ENCODE measurements around the gene ZNF827.
A peak's percentile ranks its signal among the peaks of the same experiment; 100 is the strongest.

ZNF827 gene

GRCh38 chr4:145898926-145899531 is 39.6 kb downstream of the ZNF827 start:
- TF ChIP-seq Cebpa-rat (IDR thresholded peaks at IDR 0.05), result no peak
- no peak overlapping the region for H3K4me3 ChIP-seq
- H3K4me2 ChIP-seq, result no peak overlapping the region
- H3K9me3 ChIP-seq, result peaks cover 8% of the 10 kb centered on the region; the same call in 1 of the 2 replicates
- H3K27me3 ChIP-seq, result no peaks in the 10 kb centered on the region
- H3K9ac ChIP-seq, result no peak overlapping the region
- H3K36me3 ChIP-seq, result peaks cover 62% of the 10 kb centered on the region
- H4K20me1 ChIP-seq, result peaks cover 42% of the 10 kb centered on the region; the same call in 1 of the 2 replicates
- H3K27ac ChIP-seq, result no peak overlapping the region
- H3K4me1 ChIP-seq, result peaks cover 25% of the 10 kb centered on the region

GRCh38 chr4:145898466-145898865 is 40.2 kb downstream of the ZNF827 start:
- no peak for TF ChIP-seq Cebpa-rat (IDR thresholded peaks at IDR 0.05)
- Histone ChIP-seq H3K9ac (no peak overlapping the region), H3K27me3 (no peaks in the 10 kb centered on the region), H4K20me1 (peaks cover 38% of the 10 kb centered on the region; the same call in 1 of the 2 replicates), H3K4me1 (peaks cover 28% of the 10 kb centered on the region), H3K4me3 (no peak overlapping the region), H3K9me3 (peaks cover 8% of the 10 kb centered on the region; the same call in 1 of the 2 replicates), H3K27ac (no peak overlapping the region), H3K36me3 (peaks cover 57% of the 10 kb centered on the region), H3K4me2 (no peak overlapping the region)

DNA sequence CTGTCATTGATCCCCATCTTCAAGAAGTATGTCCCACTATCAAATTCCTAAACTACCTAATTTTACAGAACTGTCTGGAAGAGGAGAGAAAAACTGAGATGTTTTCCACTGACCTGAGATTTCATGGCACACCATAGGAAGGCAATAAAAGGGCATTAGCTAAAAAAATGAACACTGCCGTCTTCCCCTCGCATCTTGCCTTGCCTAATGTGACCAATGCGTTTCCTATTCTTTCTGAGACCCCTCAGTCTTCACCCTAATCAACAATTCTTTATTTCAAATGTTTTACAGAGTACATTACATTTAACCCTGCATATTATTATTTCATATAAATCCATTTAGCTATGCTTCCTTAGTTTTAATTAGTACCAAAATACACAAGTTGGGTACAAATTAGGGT is 43.6 kb downstream of the ZNF827 start:
- H3K4me2 ChIP-seq, result peak overlapping the region; percentile 50
- H4K20me1 ChIP-seq, result peaks cover 42% of the 10 kb centered on the region
- no peak overlapping the region for H3K27ac ChIP-seq
- H3K4me3 ChIP-seq, result no peak overlapping the region
- H3K36me3 ChIP-seq, result peaks cover 32% of the 10 kb centered on the region
- TF ChIP-seq Cebpa-rat (IDR thresholded peaks at IDR 0.05), result no peak
- peaks cover 3% of the 10 kb centered on the region; the same call in 1 of the 2 replicates for H3K9me3 ChIP-seq
- H3K4me1 ChIP-seq, result peaks cover 46% of the 10 kb centered on the region
- no peaks in the 10 kb centered on the region for H3K27me3 ChIP-seq
- H3K9ac ChIP-seq, result no peak overlapping the region

GRCh38 chr4:145891958-145892357 is 46.7 kb downstream of the ZNF827 start:
- peaks cover 42% of the 10 kb centered on the region for H4K20me1 ChIP-seq
- H3K4me1 ChIP-seq, result peaks cover 57% of the 10 kb centered on the region
- H3K4me2 ChIP-seq, result no peak overlapping the region
- no peaks in the 10 kb centered on the region; the same call in 1 of the 2 replicates for H3K9me3 ChIP-seq
- no peak overlapping the region for H3K27ac ChIP-seq
- H3K9ac ChIP-seq, result no peak overlapping the region
- no peaks in the 10 kb centered on the region for H3K27me3 ChIP-seq
- peaks cover 22% of the 10 kb centered on the region for H3K36me3 ChIP-seq
- TF ChIP-seq Cebpa-rat (IDR thresholded peaks at IDR 0.05), result no peak
- no peak overlapping the region for H3K4me3 ChIP-seq

- no peak for TF ChIP-seq Cebpa-rat (IDR thresholded peaks at IDR 0.05)
- H3K36me3 ChIP-seq, result peaks cover 33% of the 10 kb centered on the region
- H4K20me1 ChIP-seq, result peaks cover 34% of the 10 kb centered on the region
- peak overlapping the region; percentile 69 for H3K4me2 ChIP-seq
- H3K4me3 ChIP-seq, result no peak overlapping the region
- no peaks in the 10 kb centered on the region for H3K9me3 ChIP-seq
- peak overlapping the region; percentile 5; the same call in 1 of the 2 replicates for H3K9ac ChIP-seq
- peak overlapping the region; percentile 45 for H3K27ac ChIP-seq
- peaks cover 52% of the 10 kb centered on the region for H3K4me1 ChIP-seq
- no peaks in the 10 kb centered on the region for H3K27me3 ChIP-seq
These were observed 47.9 kb downstream of the ZNF827 start for GRCh38 chr4:145890689-145891088.

DNA sequence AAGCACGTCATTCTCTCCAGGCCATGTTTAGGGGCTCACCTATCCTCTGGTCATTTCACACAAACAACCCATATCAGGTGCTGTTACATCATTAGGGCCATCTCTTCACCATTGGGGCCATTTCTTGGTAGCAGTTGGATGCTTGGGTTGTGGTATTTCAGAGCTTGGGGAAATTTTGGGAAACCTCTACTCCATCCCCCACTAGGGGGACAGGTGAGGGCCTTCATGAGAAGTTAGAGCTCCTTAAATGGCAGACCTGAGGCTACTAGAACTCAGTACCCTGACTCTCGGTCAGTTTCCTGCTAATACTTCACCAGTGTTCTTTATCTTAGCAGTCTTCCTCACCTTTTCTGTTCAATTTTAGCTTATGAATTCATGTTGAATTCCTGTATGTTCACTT is 50.2 kb downstream of the ZNF827 start:
- peaks cover 54% of the 10 kb centered on the region for H3K36me3 ChIP-seq
- no peak overlapping the region for H3K27ac ChIP-seq
- no peak overlapping the region for H3K4me3 ChIP-seq
- H4K20me1 ChIP-seq, result peaks cover 18% of the 10 kb centered on the region
- H3K4me1 ChIP-seq, result peaks cover 32% of the 10 kb centered on the region
- no peaks in the 10 kb centered on the region for H3K9me3 ChIP-seq
- no peak overlapping the region for H3K9ac ChIP-seq
- no peak for TF ChIP-seq Cebpa-rat (IDR thresholded peaks at IDR 0.05)
- no peaks in the 10 kb centered on the region for H3K27me3 ChIP-seq
- H3K4me2 ChIP-seq, result no peak overlapping the region

DNA sequence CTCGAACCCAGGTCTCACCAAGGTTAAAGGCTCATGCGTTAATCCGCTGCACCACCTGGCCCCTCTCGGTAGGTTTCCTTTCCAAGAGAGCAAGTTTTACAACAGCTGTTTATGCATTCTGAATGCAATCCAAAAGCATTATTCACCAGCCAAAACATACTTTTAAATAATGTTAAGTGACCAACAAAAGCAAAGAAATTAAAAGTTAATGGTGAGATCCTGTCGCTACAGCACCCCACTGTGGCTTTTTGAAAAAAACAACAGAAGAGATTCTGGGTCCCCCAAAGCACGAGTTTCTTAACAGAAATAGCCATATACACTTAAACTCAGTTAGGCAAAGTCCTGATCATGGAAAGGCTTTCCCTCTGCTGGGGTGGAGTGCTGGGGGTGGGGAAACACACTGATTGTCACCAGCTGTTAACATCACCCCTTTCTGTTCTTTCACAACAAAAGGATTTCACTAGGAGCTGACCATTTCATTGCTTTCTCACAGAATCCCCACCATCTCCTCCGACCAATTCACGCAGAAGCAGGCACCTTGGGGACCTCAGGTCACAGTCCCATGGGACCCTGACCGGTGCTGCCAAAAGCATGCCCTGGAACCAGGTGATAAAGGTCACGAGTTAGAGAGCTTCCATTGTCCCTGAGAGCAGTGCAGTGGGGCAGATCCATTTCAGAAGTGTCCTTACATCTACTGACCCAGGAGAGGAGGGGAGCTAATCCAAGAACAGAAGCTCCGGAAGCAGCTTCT is 51.2 kb downstream of the ZNF827 start:
- H3K4me1 ChIP-seq, result peaks cover 42% of the 10 kb centered on the region
- peaks cover 62% of the 10 kb centered on the region for H3K36me3 ChIP-seq
- no peaks in the 10 kb centered on the region for H3K27me3 ChIP-seq
- no peak overlapping the region for H3K4me3 ChIP-seq
- peaks cover 22% of the 10 kb centered on the region for H4K20me1 ChIP-seq
- no peak for TF ChIP-seq Cebpa-rat (IDR thresholded peaks at IDR 0.05)
- H3K27ac ChIP-seq, result no peak overlapping the region
- H3K4me2 ChIP-seq, result no peak overlapping the region
- H3K9me3 ChIP-seq, result no peaks in the 10 kb centered on the region
- no peak overlapping the region for H3K9ac ChIP-seq

DNA sequence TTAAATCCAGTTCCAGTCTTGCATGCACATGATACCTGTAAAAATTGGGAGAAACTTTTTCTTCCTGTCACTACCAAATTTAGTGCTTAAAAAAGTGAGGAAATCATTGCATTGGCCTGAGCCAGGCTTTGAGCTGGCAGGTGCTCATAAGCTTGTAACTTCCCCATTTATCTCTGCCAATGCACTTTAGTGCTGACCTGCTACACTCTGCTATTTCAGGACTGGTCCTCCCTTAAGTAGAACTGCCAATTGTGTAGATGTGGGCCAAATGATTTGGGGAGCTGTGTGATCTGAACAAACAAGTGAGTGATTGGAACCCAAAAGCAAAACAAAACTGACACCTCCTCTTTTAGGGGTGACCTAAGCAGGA is 51.8 kb downstream of the ZNF827 start:
- no peak overlapping the region for H3K27ac ChIP-seq
- H3K4me1 ChIP-seq, result peaks cover 48% of the 10 kb centered on the region
- H3K9ac ChIP-seq, result no peak overlapping the region
- no peak overlapping the region for H3K4me2 ChIP-seq
- H4K20me1 ChIP-seq, result peaks cover 25% of the 10 kb centered on the region
- H3K9me3 ChIP-seq, result no peaks in the 10 kb centered on the region
- no peaks in the 10 kb centered on the region for H3K27me3 ChIP-seq
- H3K4me3 ChIP-seq, result no peak overlapping the region
- TF ChIP-seq Cebpa-rat (IDR thresholded peaks at IDR 0.05), result no peak
- peaks cover 59% of the 10 kb centered on the region for H3K36me3 ChIP-seq

- Histone ChIP-seq H3K9me3 (no peaks in the 10 kb centered on the region), H3K4me2 (no peak overlapping the region), H4K20me1 (peaks cover 26% of the 10 kb centered on the region; the same call in 1 of the 2 replicates), H3K27me3 (no peaks in the 10 kb centered on the region), H3K4me3 (no peak overlapping the region), H3K27ac (no peak overlapping the region), H3K4me1 (peaks cover 42% of the 10 kb centered on the region), H3K36me3 (peaks cover 58% of the 10 kb centered on the region), H3K9ac (no peak overlapping the region)
- no peak for TF ChIP-seq Cebpa-rat (IDR thresholded peaks at IDR 0.05)
These were observed 53.0 kb downstream of the ZNF827 start for GRCh38 chr4:145885666-145886065.

DNA sequence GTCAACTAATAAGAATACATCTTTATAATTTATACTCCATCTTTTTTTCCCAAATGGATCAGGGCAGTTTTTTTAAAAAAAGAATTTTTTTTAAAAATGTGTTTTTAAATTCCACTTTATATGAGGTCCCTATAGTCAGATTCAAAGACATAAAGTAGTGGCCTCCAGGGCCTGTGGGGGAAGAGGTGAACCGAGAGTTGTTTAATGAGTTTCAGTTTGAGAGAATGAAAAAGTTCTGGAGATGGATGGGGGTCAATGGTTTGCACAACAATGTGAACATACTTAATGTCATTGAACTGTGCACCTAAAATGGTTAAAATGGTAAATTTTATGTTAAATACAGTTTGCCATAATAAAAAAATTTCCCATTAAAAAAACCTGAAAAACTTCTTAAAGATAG is 53.8 kb downstream of the ZNF827 start:
- H4K20me1 ChIP-seq, result peaks cover 26% of the 10 kb centered on the region; the same call in 1 of the 2 replicates
- H3K4me3 ChIP-seq, result no peak overlapping the region
- TF ChIP-seq Cebpa-rat (IDR thresholded peaks at IDR 0.05), result no peak
- peaks cover 33% of the 10 kb centered on the region for H3K4me1 ChIP-seq
- H3K27me3 ChIP-seq, result no peaks in the 10 kb centered on the region
- peaks cover 67% of the 10 kb centered on the region for H3K36me3 ChIP-seq
- no peaks in the 10 kb centered on the region for H3K9me3 ChIP-seq
- H3K4me2 ChIP-seq, result no peak overlapping the region
- no peak overlapping the region for H3K9ac ChIP-seq
- H3K27ac ChIP-seq, result no peak overlapping the region
